NCI-H345 (cell line): Measurements from ENCODE around the gene BFSP2.

Source experiments
- DNase-seq: peaks from one replicate; lab custom pipeline; 2025; lab: John Stamatoyannopoulos, UW

The BFSP2 gene

GRCh38 chr3:133400006-133400515, at the start of gene BFSP2:
Gene BFSP2, plus strand, starts transcription at chr3:133400056. Its CDS starts 28 bp downstream, at chr3:133400084.
- DNase-seq, result no peak

DNA sequence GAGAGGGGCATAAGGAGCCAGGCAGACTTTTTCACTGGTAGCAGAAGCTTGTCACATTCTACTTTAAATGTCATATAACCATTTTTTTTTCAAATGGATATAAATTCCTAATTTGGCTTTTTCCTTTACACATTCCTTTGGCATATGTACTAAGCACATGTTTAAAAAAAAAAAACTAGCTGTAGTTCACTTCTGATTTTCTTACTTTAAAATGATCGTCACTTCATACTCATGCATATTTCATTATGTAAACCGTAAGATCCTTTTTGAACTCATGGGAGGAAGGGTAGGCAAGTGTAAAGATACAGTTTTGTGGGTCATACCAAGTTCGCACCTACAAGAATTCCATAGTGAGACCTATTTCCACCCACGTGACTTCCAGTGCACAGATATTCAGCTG, 45.1 kb upstream of the BFSP2 start:
- no peak for DNase-seq

GRCh38 chr3:133360476-133360875, 39.4 kb upstream of the BFSP2 start:
- DNase-seq, result no peak

DNA sequence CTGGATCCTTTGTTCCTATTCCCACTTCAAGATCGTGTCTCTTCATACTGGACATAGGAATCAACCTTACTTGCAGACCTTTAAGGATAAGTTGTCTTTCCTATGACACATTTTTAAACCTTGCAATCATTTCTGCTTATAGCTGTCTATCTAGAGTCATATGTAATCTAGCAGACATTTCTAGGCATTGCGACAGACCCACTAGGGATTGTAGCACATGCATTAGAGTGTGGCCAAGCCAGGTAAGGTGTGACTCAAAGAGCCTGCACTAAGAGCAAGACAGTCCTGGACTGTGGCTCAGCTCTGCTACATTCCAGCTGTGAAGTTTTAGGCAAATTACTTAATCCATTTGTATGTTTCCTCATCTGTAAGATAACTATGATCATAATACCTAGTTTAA, 38.8 kb upstream of the BFSP2 start:
- no peak for DNase-seq

DNA sequence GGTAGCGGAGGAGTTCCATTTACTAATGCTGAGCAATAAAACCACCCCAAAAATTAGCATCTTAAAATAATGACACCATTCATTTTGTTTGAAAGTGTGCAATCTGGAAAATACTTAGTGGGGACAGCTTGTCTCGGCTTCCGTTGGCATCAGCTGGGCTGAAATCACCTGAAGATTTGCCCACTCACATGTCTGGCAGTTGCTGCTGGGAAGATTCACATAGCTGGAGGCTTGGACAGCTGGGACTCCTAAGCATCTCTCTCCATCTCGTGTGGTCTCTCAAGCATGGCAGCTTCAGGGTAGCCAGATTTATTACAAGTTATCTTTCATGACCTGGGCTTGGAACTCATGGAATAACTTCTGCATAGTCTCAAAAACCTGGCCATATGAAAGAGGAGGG, 38.4 kb upstream of the BFSP2 start:
- DNase-seq, result no peak

DNA sequence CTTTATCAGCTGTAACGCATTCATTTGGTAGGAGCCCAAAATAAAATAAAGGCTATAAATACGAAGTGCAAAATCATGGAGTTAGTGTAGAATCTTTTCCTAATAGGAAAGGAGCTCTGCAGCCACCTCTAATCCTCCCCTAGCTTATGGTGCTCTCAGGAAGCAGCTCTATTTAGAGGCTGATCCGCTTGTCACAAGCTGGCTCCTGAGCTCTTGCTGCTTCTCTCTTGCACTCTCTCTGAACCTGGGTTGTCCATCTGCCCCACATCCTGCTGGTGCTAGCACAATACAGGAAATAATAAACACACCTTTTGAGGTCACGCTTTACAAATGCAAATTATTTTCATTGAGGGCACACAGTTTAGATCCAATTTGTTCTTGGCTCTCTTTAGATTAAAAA, 37.3 kb upstream of the BFSP2 start:
- no peak for DNase-seq

- no peak for DNase-seq
Observed at GRCh38 chr3:133364704-133365103, 35.2 kb upstream of the BFSP2 start.

DNA sequence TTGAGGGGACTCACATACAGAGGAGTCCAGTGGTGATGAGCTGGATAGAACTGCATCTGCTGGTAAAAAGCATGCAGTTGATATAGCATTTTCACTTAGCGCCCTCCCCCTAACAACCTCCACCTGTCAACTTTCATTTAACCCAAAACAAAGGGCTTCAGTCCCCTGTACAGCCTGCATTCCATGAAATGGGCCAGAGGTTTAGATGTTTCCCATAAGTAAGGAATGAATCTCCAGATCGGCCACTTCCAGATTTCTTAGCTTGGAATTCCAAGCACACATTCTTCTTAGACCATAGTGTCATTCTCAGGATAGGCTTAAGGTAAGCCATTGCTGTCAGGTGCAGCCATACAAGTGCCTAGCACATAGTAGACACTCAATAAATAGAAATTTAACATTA, 32.9 kb upstream of the BFSP2 start:
- DNase-seq, result no peak

GRCh38 chr3:133367403-133367802, 32.5 kb upstream of the BFSP2 start:
- no peak for DNase-seq

- DNase-seq, result no peak
Observed at GRCh38 chr3:133367956-133368355, 31.9 kb upstream of the BFSP2 start.

DNA sequence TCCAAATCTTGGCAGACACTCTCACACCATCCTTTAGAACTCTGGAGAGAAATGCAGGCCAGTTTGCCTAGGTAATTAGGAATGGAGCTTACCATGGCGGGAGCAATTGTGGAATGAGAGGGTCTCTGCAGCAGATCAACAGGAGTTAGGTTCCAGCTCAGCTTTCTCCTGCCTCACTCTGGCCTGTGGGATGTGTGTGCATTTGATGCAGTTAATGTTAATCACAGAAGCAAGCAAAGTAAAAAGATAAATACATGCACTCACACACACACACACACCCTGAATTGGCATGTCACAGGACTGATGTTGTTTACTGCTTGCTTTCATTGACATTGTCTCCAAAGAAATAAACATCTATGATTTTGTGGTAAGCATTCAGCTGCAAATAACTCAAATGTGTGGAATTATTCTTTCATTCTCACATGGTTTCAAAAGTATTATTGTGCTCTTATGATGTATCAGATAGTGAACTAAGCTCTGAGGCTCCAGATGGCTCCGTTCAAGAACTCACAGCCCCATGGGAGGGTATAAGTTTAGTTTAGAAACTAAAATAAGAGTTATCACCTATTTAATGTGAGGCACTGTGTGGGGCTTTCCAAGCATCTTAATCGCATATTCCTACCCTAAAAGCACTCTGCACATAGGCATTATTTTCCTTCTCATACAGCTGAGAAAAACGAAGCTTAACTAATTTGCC, 31.3 kb upstream of the BFSP2 start:
- DNase-seq, result no peak

DNA sequence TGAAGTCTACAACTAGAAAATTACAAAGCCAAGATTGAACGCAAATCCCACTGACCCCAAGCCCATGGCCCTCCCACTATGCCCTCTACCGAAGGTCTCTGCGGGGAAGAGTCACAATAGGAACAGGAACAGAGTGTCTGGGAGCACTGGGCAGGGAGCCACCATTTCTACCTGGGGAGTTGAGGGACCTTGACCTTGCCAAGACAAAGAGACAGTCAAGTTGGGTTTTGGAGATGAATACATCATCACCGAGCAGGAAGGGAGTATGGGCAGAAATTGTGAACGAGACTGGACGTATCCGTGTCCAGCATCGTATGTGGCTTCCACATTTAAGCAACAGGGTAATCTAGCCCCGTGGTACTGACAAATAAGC, 30.8 kb upstream of the BFSP2 start:
- DNase-seq, result no peak

GRCh38 chr3:133371181-133371580, 28.7 kb upstream of the BFSP2 start:
- no peak for DNase-seq

DNA sequence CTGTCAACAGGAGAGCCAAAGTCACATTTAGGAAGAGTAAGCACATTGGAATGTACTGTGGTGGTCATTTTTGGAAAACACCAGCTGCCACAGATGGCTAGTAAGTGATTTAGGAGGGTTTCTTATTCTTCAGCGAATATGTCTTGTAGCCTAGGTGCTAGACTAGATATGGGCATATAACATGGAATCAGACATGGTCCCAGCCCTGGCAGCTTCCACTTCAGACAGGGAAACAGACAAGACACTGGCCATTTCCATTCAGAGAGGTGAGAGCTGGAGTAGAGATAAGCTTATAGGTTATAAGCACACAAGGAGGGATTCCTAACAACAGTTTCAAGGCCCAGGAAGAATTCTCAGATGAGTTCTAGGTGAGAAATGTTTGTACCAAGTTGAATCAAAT, 28.2 kb upstream of the BFSP2 start:
- DNase-seq, result no peak

DNA sequence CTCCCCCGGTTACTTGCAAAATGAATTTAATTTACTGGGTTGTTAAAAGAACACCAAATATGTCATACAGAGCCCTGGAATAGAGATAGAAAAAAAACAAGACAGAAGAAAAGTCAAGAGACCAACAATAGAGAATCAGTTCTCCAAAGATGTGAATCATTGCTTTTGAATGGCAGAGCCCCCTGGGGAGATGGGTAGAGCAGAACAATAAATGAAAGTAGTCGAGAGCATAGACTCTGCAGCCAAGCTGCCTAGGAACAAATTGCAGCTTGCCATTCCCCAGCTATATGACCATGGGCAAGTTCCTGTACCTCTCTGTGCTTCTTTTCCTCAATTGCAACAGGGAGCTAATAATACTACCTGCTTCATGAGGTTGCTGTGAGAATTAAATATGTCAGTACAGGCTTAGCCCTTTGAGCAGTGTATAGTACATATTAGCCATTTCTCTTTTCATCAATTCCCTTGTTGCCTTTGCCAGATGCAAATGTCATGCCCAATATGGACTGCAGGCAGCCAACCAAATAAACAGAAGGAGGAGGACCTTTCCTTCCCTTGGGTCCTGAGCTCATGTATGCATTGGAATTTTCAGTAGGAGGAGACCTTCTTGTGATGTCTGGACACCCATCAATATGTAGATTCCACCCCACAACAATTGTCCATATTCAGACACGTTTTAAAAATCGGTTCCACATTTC, 25.0 kb upstream of the BFSP2 start:
- DNase-seq, result peak; percentile 79

- no peak for DNase-seq
Observed at GRCh38 chr3:133375403-133375745, 24.5 kb upstream of the BFSP2 start.

DNA sequence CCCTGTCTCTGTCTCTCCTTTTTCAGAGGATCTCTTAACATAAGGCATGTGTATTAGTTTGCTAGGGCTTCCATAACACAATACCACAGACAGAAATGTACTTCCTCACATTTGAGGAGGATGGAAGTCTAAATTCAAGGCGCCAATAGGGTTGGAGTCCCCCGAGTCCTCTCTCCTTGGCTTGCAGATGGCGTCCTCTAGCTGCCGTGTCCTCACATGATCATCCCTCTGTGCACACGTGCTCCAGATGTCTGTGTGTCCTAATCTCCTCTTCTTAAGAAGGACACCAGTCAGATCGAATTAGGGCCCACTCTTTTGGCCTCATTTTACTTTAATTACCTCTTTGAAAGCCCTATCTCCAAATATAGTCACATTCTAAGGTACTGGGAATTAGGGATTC, 23.0 kb upstream of the BFSP2 start:
- no peak for DNase-seq

- DNase-seq, result no peak
Observed at GRCh38 chr3:133377396-133377795, 22.5 kb upstream of the BFSP2 start.

DNA sequence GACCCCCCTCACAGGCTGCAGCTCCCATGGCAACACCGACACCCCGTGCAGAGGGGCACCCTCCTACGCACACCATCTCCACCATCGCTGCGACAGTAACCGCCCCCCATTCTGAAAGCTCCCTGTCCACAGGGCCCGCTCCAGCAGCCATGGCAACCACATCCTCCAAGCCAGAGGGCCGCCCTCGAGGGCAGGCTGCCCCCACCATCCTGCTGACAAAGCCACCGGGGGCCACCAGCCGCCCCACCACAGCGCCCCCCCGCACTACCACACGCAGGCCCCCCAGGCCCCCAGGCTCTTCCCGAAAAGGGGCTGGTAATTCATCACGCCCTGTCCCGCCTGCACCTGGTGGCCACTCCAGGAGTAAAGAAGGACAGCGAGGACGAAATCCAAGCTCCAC, 19.9 kb upstream of the BFSP2 start:
- DNase-seq, result no peak

DNA sequence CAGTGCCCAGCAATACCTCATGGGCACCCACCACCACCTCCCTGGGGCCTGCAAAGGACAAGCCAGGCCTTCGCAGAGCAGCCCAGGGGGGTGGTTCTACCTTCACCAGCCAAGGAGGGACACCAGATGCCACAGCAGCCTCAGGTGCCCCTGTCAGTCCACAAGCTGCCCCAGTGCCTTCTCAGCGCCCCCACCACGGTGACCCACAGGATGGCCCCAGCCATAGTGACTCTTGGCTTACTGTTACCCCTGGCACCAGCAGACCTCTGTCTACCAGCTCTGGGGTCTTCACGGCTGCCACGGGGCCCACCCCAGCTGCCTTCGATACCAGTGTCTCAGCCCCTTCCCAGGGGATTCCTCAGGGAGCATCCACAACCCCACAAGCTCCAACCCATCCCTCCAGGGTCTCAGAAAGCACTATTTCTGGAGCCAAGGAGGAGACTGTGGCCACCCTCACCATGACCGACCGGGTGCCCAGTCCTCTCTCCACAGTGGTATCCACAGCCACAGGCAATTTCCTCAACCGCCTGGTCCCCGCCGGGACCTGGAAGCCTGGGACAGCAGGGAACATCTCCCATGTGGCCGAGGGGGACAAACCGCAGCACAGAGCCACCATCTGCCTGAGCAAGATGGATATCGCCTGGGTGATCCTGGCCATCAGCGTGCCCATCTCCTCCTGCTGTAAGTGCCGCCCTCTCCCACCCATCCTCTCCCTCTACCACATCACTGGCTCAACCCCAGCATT, 19.2 kb upstream of the BFSP2 start:
- DNase-seq, result no peak

DNA sequence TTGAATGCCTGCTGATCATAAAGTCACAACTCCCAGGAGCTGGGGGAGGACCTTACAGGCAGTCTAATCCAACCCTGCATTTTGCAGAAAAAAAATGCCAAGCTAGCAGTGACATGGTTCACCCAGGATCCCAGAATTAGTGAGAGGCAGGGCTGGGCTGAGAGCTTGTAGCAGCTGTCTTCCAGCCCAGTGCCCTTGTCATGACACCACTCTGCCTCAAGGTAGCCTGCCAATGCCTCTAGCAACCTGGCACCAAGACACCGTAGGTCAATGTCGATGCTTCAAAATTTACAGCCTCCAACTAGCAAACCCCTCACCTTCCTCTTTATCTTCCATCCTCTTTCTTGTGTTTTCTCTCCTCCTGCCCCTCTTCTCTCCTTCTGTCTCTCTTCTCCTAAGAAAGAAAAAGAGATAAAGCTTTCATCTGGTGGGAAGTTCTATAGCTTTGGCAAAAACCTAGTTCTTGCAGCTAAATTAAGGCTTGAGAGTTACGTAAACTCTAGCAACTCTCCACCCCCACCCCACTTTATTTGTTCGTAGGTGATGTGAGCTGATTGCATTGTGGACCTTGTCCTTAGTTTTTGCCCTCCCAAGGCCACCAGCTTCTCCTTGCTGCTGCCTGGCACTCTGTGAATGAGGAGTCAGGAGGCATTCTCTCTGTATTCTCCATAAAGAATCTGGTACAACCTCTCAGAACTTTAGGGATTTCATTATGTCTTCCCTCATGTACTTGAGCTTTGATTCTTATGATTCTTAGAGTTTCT, 18.3 kb upstream of the BFSP2 start:
- no peak for DNase-seq

GRCh38 chr3:133383175-133383574, 16.7 kb upstream of the BFSP2 start:
- DNase-seq, result no peak
